ENCODE results near the gene ACSM5. TPM values are rescaled to one million over a fixed set of nuclear protein-coding genes. Genes with fewer than 3 reads are reported as not detected.

ACSM5 gene
- total and polyA plus RNA-seq, 2 donors (not counting 1 experiment from before 2014, with no cell fraction given): not detected

GRCh38 chr16:20485408-20485807, 76.1 kb downstream of the ACSM5 start:
- Histone ChIP-seq H3K4me1 (ENCODE audit: control insufficient read depth in 2 of 2, insufficient read depth in 2 of 2, low read length in 2 of 2) (no peaks in the 10 kb centered on the region), H4K20me1 (ENCODE audit: control insufficient read depth, insufficient read depth, low read length, poor library complexity, severe bottlenecking) (no peaks in the 10 kb centered on the region), H3K9ac (ENCODE audit: low read length) (no peak overlapping the region), H3K4me3 (ENCODE audit: control extremely low read depth in 1 of 5, extremely low read depth in 1 of 5, insufficient read depth in 1 of 5, low read depth in 2 of 5, low read length in 4 of 5) (no peak overlapping the region), H3K9me3 (ENCODE audit: control extremely low read depth in 1 of 3, control insufficient read depth in 2 of 3, insufficient read depth in 1 of 3, low read length in 2 of 3) (no peaks in the 10 kb centered on the region), H3K27me3 (replicated peaks in 1 of 4; ENCODE audit: control extremely low read depth in 1 of 4, control insufficient read depth in 3 of 4, insufficient read depth in 4 of 4, low read length in 3 of 4) (no peaks in the 10 kb centered on the region), H2AFZ (ENCODE audit: insufficient read depth, low read depth, low read length, poor library complexity, severe bottlenecking) (no peak overlapping the region), H3K79me2 (ENCODE audit: control insufficient read depth, insufficient read depth, low read length) (no peaks in the 10 kb centered on the region), H3K4me2 (replicated peaks; ENCODE audit: low read depth, low read length, poor library complexity, severe bottlenecking) (no peak overlapping the region), H3K36me3 (replicated peaks in 1 of 2; ENCODE audit: control extremely low read depth in 1 of 2, control insufficient read depth in 1 of 2, extremely low read depth in 1 of 2, insufficient read depth in 2 of 2, low read length in 1 of 2) (no peaks in the 10 kb centered on the region), H3K27ac (ENCODE audit: low read length in 2 of 2) (no peak overlapping the region)
- ChIA-PET CTCF (no interaction called here), POLR2A (no interaction called here)
- no CpG with 5 or more reads among the region's 1 CpG for WGBS (ENCODE audit: insufficient coverage)
- intact Hi-C loops (cut with micrococcal nuclease): no loop called here
- Mint-ChIP-seq H3K9me3 (ENCODE audit: insufficient read depth) (no peaks in the 10 kb centered on the region), H3K27me3 (peaks cover 10% of the 10 kb centered on the region), H3K27ac (no peak overlapping the region), H3K4me3 (no peak overlapping the region), H3K4me1 (no peaks in the 10 kb centered on the region)
- DNase-seq (no peak), ATAC-seq (ENCODE audit: low read depth) (no peak)
- TF ChIP-seq EZH2 (IDR thresholded peaks at IDR 0.05; ENCODE audit: borderline replicate concordance, insufficient read depth, low read depth, low read length, poor library complexity, severe bottlenecking): no peak
- no peak for TF ChIP-seq CTCF (IDR thresholded peaks at IDR 0.05)

Other genes with a start within 250 kb of the ACSM5 start
- gene GP2, start 82.0 kb upstream of the ACSM5 start, total RNA-seq: not detected in 2 replicates
- not detected in 2 replicates for gene GP2, start 82.0 kb upstream of the ACSM5 start, polyA plus RNA-seq
- gene UMOD, start 56.8 kb upstream of the ACSM5 start, total RNA-seq: not detected in 2 replicates
- not detected in 2 replicates for gene UMOD, start 56.8 kb upstream of the ACSM5 start, polyA plus RNA-seq
- gene PDILT, start 4.8 kb upstream of the ACSM5 start, total RNA-seq: not detected in 2 replicates
- not detected in 2 replicates for gene PDILT, start 4.8 kb upstream of the ACSM5 start, polyA plus RNA-seq
- not detected in 2 replicates for gene ACSM2A, start 42.0 kb downstream of the ACSM5 start, total RNA-seq
- gene ACSM2A, start 42.0 kb downstream of the ACSM5 start, polyA plus RNA-seq: not detected in 2 replicates
- gene ACSM2B, start 166.8 kb downstream of the ACSM5 start, total RNA-seq: not detected in 2 replicates
- gene ACSM2B, start 166.8 kb downstream of the ACSM5 start, polyA plus RNA-seq: not detected in 2 replicates

Measured in B cell (primary cell).